Vagina (tissue), 2 donors: Measurements from ENCODE around the gene PRIM2.

Experiments used
- POLR2A ChIP-seq, 2 donors: fragments of 450-650 bp; IDR thresholded peaks; one replicate each; pipeline ENCODE4 v1.6.1; 2017; ENCODE audit warnings: antibody characterized with exemption in 2 of 2, mild to moderate bottlenecking in 2 of 2, moderate library complexity in 2 of 2
- TF ChIP-seq, protein P1 (sequence below), 3 experiments: fragments of 450-650 bp in 2 of 3; fragments of 200-600 bp in 1 of 3; sonication (generic) in 1 of 3; IDR thresholded peaks; one replicate each; pipeline ENCODE4 v1.5.1; 2017 to 2019; ENCODE audit warnings: antibody characterized with exemption in 3 of 3, mild to moderate bottlenecking in 2 of 3, moderate library complexity in 2 of 3

DNA sequence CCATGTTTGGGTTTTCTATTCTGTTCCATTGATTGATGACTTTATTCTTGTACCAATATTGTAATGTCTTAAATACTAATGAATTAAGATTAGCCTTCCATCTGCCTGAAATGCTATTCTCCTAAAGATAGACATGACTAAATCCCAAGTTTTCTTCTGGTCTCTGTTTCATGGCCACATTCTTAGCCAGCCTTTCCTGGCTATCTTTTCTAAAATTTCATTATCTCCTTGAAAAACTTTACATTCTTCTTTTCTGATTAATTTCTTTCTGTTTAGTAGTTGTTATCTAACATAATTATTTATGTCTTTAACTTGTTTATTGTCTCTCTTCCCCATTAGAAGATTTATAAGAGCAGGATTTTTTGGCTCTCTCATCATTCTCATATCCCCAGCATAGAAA lies 4.4 kb upstream of the PRIM2 start:
- TF ChIP-seq, protein P1, sequence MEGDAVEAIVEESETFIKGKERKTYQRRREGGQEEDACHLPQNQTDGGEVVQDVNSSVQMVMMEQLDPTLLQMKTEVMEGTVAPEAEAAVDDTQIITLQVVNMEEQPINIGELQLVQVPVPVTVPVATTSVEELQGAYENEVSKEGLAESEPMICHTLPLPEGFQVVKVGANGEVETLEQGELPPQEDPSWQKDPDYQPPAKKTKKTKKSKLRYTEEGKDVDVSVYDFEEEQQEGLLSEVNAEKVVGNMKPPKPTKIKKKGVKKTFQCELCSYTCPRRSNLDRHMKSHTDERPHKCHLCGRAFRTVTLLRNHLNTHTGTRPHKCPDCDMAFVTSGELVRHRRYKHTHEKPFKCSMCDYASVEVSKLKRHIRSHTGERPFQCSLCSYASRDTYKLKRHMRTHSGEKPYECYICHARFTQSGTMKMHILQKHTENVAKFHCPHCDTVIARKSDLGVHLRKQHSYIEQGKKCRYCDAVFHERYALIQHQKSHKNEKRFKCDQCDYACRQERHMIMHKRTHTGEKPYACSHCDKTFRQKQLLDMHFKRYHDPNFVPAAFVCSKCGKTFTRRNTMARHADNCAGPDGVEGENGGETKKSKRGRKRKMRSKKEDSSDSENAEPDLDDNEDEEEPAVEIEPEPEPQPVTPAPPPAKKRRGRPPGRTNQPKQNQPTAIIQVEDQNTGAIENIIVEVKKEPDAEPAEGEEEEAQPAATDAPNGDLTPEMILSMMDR (IDR thresholded peaks at IDR 0.05): no peak
- TF ChIP-seq POLR2A (IDR thresholded peaks at IDR 0.05): no peak
